AG08395 (cell line): ENCODE data around the gene DDX1.
"Not testable (repeated sequence)": the region's sequence is repeated elsewhere in the genome, so short reads cannot be mapped to it uniquely, and the experiment has no call there.

Source experiments
- DNase-seq: peaks from one replicate; pipeline ENCODE4 v3.0.0; 2012; ENCODE audit warnings: mixed read lengths, low spot score

Gene DDX1

GRCh38 chr2:15595936-15596335, 4.3 kb downstream of the DDX1 start:
- no peak for DNase-seq

GRCh38 chr2:15596350-15596749, 4.7 kb downstream of the DDX1 start:
- DNase-seq = no peak

DNA sequence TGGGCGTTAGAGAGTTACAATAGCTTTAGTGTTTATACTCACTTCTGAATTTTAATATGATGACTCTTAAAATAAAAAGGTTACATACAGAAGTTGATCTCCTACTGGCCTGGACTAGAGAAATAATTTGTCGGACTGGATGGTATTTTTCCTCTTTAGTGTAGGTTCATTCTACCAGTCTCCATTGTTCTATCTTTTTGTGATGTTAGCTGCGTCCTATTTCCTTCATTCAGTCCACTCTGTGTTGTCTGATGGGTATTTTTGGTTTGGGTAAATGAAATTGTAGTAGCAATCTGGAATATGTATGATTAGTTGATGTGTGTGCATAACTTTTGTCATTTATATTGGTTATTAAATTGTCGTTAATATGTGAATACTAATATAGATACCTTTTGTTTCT, 5.3 kb downstream of the DDX1 start:
- DNase-seq = no peak

- no peak for DNase-seq
Measured at GRCh38 chr2:15599994-15600393, 8.3 kb downstream of the DDX1 start.

GRCh38 chr2:15601681-15602080, 10.0 kb downstream of the DDX1 start:
- no peak for DNase-seq

GRCh38 chr2:15602393-15602792, 10.7 kb downstream of the DDX1 start:
- no peak for DNase-seq

- DNase-seq = no peak
Measured at GRCh38 chr2:15603044-15603765, 11.5 kb downstream of the DDX1 start.

DNA sequence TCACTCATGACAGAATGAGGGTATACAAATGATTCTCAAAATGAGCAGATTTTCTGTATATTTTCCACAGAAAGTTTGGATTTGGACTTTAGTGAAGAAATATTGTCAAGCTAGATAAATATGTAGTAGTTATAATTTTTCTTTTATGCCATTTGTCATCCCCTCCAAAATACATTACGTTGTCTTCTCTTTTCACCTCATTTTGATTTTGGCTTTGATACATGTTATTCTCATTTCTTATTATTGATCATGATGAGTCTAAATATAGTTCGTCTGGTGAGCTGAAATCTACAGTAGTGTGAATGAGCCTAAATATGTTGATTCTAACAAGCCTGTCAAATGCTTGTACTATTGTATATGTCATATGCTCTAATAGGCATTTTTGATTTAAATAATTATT, 12.3 kb downstream of the DDX1 start:
- no peak for DNase-seq

DNA sequence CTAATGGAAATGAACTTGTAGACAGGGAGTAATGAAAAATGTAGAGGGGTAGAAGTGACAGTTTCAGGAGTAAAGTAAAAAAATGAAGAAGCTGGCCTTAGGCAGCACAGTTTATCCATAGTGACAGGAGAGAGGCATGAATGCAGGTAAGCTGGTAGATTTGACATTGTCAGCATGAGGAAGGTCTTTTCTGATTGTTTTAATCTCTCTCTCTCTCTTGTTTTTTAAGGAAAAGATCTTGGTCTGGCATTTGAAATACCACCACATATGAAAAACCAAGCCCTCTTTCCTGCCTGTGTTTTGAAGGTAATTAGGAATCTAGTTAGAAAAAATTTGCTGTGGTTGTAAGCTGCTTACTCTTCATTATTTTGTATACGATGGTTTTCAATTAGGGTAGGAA, 14.1 kb downstream of the DDX1 start:
- no peak for DNase-seq

DNA sequence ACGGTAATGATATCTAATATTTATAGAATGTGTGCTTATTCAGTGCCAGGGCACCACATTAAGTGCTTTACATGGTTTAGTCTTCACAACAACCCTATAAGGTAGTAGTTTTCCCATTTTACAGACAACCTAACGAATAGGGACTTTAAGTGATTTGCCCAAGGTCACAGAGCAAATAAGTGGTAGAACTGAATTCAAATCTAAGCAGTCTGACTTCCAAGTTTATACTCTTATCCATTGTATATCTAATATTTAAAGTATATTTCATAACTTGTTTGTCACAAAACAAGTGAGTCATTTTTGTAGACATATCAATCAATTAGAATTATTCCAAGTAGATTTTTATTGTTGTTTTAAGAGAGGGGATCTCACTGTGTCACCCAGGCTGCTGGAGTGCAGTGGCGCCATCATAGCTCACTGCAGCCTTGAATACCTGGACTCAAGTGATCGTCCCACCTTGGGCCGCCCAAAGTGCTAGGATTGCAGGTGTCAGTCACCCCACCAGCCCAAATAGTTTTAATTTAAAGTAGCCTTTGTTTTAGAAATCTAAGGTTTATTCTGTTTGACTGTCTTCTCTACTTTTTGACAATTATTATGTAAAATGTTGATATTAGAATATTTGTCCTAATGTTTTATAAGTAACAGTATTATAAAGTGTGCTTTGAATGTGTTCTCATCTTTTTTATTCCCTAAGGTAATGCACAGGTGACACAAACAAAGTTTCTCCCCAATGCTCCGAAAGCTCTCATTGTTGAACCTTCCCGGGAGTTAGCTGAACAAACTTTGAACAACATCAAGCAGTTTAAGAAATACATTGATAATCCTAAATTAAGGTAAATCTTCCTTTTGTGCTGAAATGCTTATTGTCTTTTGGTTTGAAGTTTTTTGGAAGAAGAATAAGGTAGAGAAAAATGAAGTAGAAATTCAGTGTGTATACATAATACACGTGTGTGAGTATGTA, 15.1 kb downstream of the DDX1 start:
- no peak for DNase-seq

DNA sequence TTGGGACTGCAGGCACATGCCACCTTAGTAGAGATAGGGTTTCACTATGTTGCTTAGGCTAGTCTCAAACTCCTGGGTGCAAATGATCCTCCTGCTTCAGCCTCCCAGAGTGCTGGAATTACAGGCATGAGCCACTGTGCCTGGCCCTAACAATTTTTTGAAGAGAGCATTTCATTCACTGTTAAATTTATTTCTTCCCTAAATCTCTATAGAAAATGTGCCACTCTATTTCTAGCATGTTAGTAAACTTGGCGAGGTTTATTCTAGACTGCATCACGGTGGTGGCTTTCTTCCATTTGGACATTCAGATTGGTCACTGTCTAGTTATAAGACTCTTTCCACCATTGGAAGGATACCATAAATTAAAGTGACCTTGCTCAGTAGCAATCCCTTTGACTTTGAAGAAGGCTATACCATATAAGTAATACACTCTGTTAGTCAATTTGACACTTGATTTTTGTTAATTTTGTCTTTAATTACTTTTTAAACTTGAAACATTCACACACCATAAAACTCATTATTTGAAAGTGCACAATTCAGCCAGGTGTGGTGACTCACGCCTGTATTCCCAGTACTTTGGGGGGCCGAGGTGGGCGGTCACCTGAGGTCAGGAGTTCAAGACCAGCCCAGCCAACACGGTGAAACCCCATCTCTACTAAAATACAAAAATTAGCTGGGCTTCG, 16.2 kb downstream of the DDX1 start:
- DNase-seq = no peak

DNA sequence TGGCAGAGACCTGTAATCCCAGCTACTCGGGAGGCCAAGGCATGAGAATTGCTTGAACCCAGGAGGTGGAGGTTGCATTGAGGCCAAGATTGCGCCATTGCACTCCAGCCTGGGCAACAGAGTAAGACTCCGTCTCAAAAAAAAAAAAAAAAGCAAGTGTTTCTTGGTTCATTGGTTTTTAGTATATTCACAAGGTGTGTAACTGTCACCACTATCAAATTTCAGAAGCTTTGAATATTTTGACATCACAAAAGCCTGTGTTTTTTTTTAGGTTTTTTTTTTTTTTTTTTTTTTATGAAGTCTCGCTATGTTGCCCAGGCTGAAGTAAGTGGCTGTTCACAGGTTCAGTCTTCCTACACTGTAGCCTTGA, 16.7 kb downstream of the DDX1 start:
- no peak for DNase-seq

DNA sequence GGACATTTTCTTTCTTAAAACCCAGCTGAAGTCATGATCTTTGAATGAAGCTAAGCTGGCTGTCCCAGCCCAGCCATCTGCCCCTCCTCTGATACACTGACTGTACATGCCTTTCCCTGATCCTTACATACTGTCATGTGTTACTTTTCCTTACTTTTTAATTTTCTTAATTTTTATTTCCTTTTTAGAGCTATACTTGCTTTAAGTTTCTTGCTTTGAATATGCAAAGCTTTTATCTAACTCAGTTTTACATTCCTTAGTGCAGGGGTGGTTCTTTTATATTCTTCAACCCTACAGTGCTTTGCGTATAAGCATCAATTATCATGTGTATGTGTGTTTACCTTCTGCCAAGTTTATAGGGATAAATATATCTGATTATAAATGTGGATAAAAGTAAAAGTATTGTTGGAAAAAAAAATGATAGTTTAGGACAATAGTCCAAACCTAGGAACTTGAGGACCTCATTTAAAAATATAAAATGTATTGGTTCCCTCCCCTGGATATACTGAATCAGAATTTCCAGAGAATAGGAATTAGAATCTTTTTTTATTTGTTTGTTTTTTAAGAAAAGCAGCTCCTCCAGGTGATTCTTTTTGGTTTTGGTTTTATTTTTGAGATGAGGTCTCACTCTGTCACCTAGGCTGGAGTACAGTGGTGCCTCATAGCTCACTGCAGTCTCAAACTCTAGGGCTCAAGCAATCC, 17.8 kb downstream of the DDX1 start:
- DNase-seq = no peak

DNA sequence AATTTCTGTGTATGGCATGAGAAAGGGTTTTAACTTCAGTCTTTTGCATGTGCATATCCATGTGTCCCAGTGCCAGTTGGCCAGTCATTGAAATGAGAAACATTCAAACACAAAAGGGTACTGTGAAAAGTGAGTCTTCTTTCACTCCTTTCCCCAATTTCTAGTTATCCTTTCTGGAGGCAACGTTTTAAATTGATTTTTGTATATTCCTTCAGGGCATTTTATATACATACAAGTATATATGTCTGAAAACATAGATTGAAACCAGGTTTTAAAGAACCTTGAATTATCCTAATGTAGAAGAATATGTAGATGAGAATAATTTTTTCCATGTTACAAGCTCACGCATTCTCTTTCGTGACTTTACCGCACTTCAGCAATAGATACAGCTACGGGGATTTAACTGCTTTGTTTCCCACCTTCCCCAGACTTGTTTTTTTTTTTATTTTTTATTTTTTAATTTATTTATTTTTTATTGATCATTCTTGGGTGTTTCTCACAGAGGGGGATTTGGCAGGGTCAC, 18.8 kb downstream of the DDX1 start:
- DNase-seq = no peak

GRCh38 chr2:15612101-15612500, 20.4 kb downstream of the DDX1 start:
- not testable (repeated sequence) for DNase-seq

GRCh38 chr2:15613736-15614429, 22.2 kb downstream of the DDX1 start:
- DNase-seq = no peak

DNA sequence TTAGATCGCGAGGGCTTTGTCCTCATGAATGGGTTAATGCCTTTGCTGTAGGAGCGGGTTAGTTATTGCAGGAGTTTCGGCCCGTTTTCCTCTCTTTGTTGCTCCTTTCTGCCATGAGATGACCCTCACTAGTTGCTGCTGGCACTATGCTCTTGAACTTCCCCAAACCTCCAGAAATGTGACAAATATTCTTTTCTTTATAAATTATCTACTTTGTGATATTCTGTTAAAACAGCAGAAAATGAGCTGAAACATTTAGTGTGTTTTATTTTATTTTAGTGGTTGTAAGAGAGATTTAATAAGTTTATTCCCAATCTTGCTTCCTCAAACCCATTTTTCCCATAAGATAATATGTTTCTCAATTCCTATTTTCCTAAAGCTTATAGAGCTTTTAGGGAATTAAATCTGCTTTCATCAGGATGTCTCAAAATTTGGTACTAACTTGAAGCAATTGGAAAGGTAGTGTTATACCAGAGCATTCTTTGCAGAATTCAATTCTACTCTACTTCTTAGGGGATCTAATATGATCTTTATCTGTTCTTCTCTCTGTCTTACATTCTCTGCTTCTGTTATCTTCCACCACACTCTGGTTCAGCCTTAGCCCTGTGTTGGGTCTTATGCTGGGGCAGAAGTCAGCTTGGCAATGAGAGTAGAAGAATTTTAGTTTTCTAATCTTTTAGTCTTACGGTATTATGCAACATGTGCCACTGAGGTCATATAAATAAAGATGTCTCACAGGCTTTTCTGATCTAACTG, 23.1 kb downstream of the DDX1 start:
- DNase-seq = no peak

- DNase-seq = no peak
Measured at GRCh38 chr2:15615301-15615920, 23.7 kb downstream of the DDX1 start.

DNA sequence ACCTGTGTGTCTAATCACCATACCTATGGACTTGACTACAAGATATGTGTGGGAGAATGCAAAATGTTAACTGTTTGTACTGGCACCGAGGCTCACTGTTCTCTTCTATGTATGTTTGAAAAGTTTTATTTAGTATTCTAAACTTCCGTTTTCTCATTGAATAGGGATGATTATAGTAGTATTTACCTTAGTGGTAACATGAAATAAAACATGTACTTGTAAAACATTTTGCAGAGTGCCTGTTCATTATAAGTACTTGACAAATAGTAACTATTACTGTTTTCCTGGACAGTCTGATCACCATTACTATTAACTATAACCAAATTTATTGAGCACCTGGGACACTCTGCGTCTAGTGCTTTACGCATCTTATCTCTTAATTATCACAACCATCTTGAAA, 24.8 kb downstream of the DDX1 start:
- no peak for DNase-seq
